ENCODE measurements around the gene ENTHD1. TPM values are rescaled to one million over a fixed set of nuclear protein-coding genes. Genes with fewer than 3 reads are reported as not detected.

Gene ENTHD1
- total and polyA plus RNA-seq, 8 donors = not detected

GRCh38 chr22:39693943-39694500, 199.5 kb downstream of the ENTHD1 start:
- H3K4me3 ChIP-seq = no peak overlapping the region
- TF ChIP-seq POLR2AphosphoS5 (IDR thresholded peaks at IDR 0.05) (no peak), POLR2A (IDR thresholded peaks at IDR 0.05) (no peak)
- TF ChIP-seq, protein P1, sequence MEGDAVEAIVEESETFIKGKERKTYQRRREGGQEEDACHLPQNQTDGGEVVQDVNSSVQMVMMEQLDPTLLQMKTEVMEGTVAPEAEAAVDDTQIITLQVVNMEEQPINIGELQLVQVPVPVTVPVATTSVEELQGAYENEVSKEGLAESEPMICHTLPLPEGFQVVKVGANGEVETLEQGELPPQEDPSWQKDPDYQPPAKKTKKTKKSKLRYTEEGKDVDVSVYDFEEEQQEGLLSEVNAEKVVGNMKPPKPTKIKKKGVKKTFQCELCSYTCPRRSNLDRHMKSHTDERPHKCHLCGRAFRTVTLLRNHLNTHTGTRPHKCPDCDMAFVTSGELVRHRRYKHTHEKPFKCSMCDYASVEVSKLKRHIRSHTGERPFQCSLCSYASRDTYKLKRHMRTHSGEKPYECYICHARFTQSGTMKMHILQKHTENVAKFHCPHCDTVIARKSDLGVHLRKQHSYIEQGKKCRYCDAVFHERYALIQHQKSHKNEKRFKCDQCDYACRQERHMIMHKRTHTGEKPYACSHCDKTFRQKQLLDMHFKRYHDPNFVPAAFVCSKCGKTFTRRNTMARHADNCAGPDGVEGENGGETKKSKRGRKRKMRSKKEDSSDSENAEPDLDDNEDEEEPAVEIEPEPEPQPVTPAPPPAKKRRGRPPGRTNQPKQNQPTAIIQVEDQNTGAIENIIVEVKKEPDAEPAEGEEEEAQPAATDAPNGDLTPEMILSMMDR (IDR thresholded peaks at IDR 0.05) = no peak
- 53 to 79% (median 64%) methylated on average over 10 to 14 of the region's 14 CpGs for WGBS, 5 donors
- no peak for DNase-seq
- no peaks in the 10 kb centered on the region for H3K9me3 ChIP-seq
- H3K4me1 ChIP-seq = peaks cover 0 to 13% (median 4%) of the 10 kb centered on the region in 4 donors
- no peak overlapping the region for H3K27ac ChIP-seq
- H3K36me3 ChIP-seq = no peaks in the 10 kb centered on the region
- intact Hi-C loops (cut with DNase I; ENCODE audit: low total_unique reads) = no loop called here
- peaks cover 0 to 82% (median 23%) of the 10 kb centered on the region in 3 donors for H3K27me3 ChIP-seq

Small RNA genes lying within 50 kb of the gene (small RNA-seq; reads per million reads assigned to genes)
- gene RN7SKP210 = 0 reads per million in 4 donors

Other genes with a start within 250 kb of the ENTHD1 start
- 10 to 100 TPM in 2 of 5 donors, 1 to 10 TPM in 1, not detected in 2; 3.5 to 29.1 (median 17.0) TPM for gene GRAP2, start 7.3 kb upstream of the ENTHD1 start, total RNA-seq
- 1 to 10 TPM in 2 of 3 donors, under 1 TPM in 1; 0.45 to 2.6 (median 1.2) TPM for gene GRAP2, start 7.3 kb upstream of the ENTHD1 start, polyA plus RNA-seq
- gene TMA7B, start 66.6 kb upstream of the ENTHD1 start, total RNA-seq = 1 to 10 TPM in 2 of 5 donors, not detected in 3; 1.1 to 1.3 TPM
- gene TMA7B, start 66.6 kb upstream of the ENTHD1 start, polyA plus RNA-seq = not detected
- gene FAM83F, start 101.2 kb upstream of the ENTHD1 start, total RNA-seq = 10 to 100 TPM in 2 of 5 donors, 1 to 10 TPM in 2, under 1 TPM in 1; under 0.01 to 17.4 (median 7.3) TPM
- 10 to 100 TPM in 1 of 3 donors, 1 to 10 TPM in 2; 5.7 to 14.2 (median 7.8) TPM for gene FAM83F, start 101.2 kb upstream of the ENTHD1 start, polyA plus RNA-seq

Data from stomach (tissue), 9 donors.